HG02938 (cell line): ENCODE results near the gene METTL22.

Experiments
- ATAC-seq: cut with Tn5 transposase; IDR thresholded peaks from one replicate; pipeline ENCODE4 v1.9.1; 2021; ENCODE audit warnings: mild to moderate bottlenecking, moderate library complexity; ENCODE audit not compliant: unreplicated experiment

The METTL22 gene

GRCh38 chr16:8621572-8622314, at the start of gene METTL22:
Gene METTL22, plus strand, starts transcription at chr16:8621698. Its CDS starts 3,968 bp downstream, at chr16:8625666.
- ATAC-seq = peak; percentile 86

- ATAC-seq = no peak
Measured at GRCh38 chr16:8572063-8572918, 49.2 kb upstream of the METTL22 start.

GRCh38 chr16:8572919-8573724, 48.4 kb upstream of the METTL22 start:
- ATAC-seq = no peak

GRCh38 chr16:8575399-8575798, 46.1 kb upstream of the METTL22 start:
- ATAC-seq = no peak

GRCh38 chr16:8576141-8577004, 45.1 kb upstream of the METTL22 start:
- no peak for ATAC-seq

GRCh38 chr16:8577678-8578304, 43.7 kb upstream of the METTL22 start:
- ATAC-seq = no peak

- no peak for ATAC-seq
Measured at GRCh38 chr16:8579559-8579958, 41.9 kb upstream of the METTL22 start.

GRCh38 chr16:8581831-8582580, 39.5 kb upstream of the METTL22 start:
- ATAC-seq = no peak

GRCh38 chr16:8583199-8583598, 38.3 kb upstream of the METTL22 start:
- no peak for ATAC-seq

- no peak for ATAC-seq
Measured at GRCh38 chr16:8583732-8584131, 37.8 kb upstream of the METTL22 start.

GRCh38 chr16:8585041-8585440, 36.5 kb upstream of the METTL22 start:
- ATAC-seq = no peak

- no peak for ATAC-seq
Measured at GRCh38 chr16:8585857-8586256, 35.6 kb upstream of the METTL22 start.

GRCh38 chr16:8587065-8587464, 34.4 kb upstream of the METTL22 start:
- no peak for ATAC-seq

GRCh38 chr16:8588682-8589056, 32.8 kb upstream of the METTL22 start:
- ATAC-seq = no peak

- no peak for ATAC-seq
Measured at GRCh38 chr16:8589057-8589899, 32.2 kb upstream of the METTL22 start.

GRCh38 chr16:8589900-8590688, 31.4 kb upstream of the METTL22 start, which contains the start of gene TMEM114:
Gene TMEM114, minus strand, starts transcription at chr16:8590511. Its CDS starts 673 bp downstream, at chr16:8589838.
- ATAC-seq = no peak

GRCh38 chr16:8590811-8591210, 30.7 kb upstream of the METTL22 start:
- no peak for ATAC-seq
